Measurements from ENCODE around the gene TMBIM4. TPM values are rescaled to one million over a fixed set of nuclear protein-coding genes. Genes with fewer than 3 reads are reported as not detected.

TMBIM4 gene
- total RNA-seq, 2 experiments from 2014 or later, result 19.2 to 57.0 TPM

DNA sequence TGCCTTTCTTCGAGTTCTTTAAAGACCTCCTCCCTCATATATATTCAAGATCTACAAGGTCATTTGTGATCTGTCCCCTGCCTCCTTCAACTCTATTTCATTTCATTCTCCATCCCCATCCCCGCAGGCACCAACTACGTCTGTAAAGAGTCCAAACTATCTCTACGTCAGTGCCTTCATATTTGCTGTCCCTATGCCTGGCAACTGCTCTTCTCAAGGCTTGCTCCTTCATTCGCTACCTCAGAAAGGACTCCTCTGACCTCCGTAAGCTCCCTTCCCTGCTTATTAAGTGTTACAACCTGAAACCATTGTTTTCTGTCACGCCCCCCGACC is 39.9 kb downstream of the TMBIM4 start:
- BruUV-seq (replicated peaks), result no TSS peak
- Histone ChIP-seq H3K4me1 (ENCODE audit: insufficient read depth, low read length, poor library complexity, severe bottlenecking) (peaks cover 29% of the 10 kb centered on the region), H3K4me3 (ENCODE audit: low read depth, low read length, poor library complexity, severe bottlenecking) (peak overlapping the region; percentile 98), H3K4me2 (ENCODE audit: low read length) (peak overlapping the region; percentile 71), H4K20me1 (ENCODE audit: insufficient read depth, low read length) (peaks cover 7% of the 10 kb centered on the region; the same call in 1 of the 2 replicates), H3K9me2 (ENCODE audit: insufficient read depth, low read length) (no peaks in the 10 kb centered on the region), H3K79me2 (ENCODE audit: insufficient read depth, low read depth, low read length) (peaks cover 61% of the 10 kb centered on the region), H3K27ac (ENCODE audit: low read depth, low read length, poor library complexity, severe bottlenecking) (no peak overlapping the region), H3K36me3 (ENCODE audit: insufficient read depth, low read length) (peaks cover 36% of the 10 kb centered on the region), H2AFZ (ENCODE audit: low read length) (peak overlapping the region; percentile 88; the same call in 1 of the 2 replicates), H3K9me3 (ENCODE audit: low read length) (no peaks in the 10 kb centered on the region)
- intact Hi-C loops (cut with micrococcal nuclease; ENCODE audit: unreplicated experiment), result loop anchor here (1.0 to 5.0 kb wide), 4 partner anchors 39 to 1137 kb away; partner anchors contain the start of genes CAND1, HELB and TMBIM4
- CTCF ChIA-PET (ENCODE audit: unreplicated experiment), result no interaction called here
- POLR2A ChIA-PET, result interaction anchor here (0.7 to 2.9 kb wide), 6 partner anchors 11 to 1908 kb away, joined by 3 to 30 read pairs (median 8); partner anchors contain the start of genes HELB, KICS2 and TMBIM4
- DNase-seq (ENCODE audit: low spot score), result no peak
- no peak for TF ChIP-seq EZH2phosphoT487 (IDR thresholded peaks at IDR 0.05; ENCODE audit: borderline replicate concordance, low read depth, low read length)
- TF ChIP-seq, protein P1, sequence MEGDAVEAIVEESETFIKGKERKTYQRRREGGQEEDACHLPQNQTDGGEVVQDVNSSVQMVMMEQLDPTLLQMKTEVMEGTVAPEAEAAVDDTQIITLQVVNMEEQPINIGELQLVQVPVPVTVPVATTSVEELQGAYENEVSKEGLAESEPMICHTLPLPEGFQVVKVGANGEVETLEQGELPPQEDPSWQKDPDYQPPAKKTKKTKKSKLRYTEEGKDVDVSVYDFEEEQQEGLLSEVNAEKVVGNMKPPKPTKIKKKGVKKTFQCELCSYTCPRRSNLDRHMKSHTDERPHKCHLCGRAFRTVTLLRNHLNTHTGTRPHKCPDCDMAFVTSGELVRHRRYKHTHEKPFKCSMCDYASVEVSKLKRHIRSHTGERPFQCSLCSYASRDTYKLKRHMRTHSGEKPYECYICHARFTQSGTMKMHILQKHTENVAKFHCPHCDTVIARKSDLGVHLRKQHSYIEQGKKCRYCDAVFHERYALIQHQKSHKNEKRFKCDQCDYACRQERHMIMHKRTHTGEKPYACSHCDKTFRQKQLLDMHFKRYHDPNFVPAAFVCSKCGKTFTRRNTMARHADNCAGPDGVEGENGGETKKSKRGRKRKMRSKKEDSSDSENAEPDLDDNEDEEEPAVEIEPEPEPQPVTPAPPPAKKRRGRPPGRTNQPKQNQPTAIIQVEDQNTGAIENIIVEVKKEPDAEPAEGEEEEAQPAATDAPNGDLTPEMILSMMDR (conservative IDR thresholded peaks at IDR 0.05; ENCODE audit: low read length), result no peak

GRCh38 chr12:66127650-66128049 is 42.1 kb downstream of the TMBIM4 start:
- no peak for TF ChIP-seq EZH2phosphoT487 (IDR thresholded peaks at IDR 0.05; ENCODE audit: borderline replicate concordance, low read depth, low read length)
- TF ChIP-seq, protein P1 (conservative IDR thresholded peaks at IDR 0.05; ENCODE audit: low read length), result no peak
- CTCF ChIA-PET (ENCODE audit: unreplicated experiment), result no interaction called here
- peaks cover 61% of the 10 kb centered on the region for H3K79me2 ChIP-seq (ENCODE audit: insufficient read depth, low read depth, low read length)
- no peaks in the 10 kb centered on the region for H3K9me2 ChIP-seq (ENCODE audit: insufficient read depth, low read length)
- H3K4me2 ChIP-seq (ENCODE audit: low read length), result no peak overlapping the region
- H3K36me3 ChIP-seq (ENCODE audit: insufficient read depth, low read length), result peaks cover 58% of the 10 kb centered on the region
- intact Hi-C loops (cut with micrococcal nuclease; ENCODE audit: unreplicated experiment), result no loop called here
- H3K4me3 ChIP-seq (ENCODE audit: low read depth, low read length, poor library complexity, severe bottlenecking), result no peak overlapping the region
- peaks cover 26% of the 10 kb centered on the region for H3K4me1 ChIP-seq (ENCODE audit: insufficient read depth, low read length, poor library complexity, severe bottlenecking)
- H4K20me1 ChIP-seq (ENCODE audit: insufficient read depth, low read length), result peaks cover 7% of the 10 kb centered on the region; the same call in 1 of the 2 replicates
- no peaks in the 10 kb centered on the region for H3K9me3 ChIP-seq (ENCODE audit: low read length)
- H2AFZ ChIP-seq (ENCODE audit: low read length), result no peak overlapping the region
- POLR2A ChIA-PET, result no interaction called here
- H3K27ac ChIP-seq (ENCODE audit: low read depth, low read length, poor library complexity, severe bottlenecking), result no peak overlapping the region
- no TSS peak for BruUV-seq (replicated peaks)
- DNase-seq (ENCODE audit: low spot score), result no peak

- no peak for DNase-seq (ENCODE audit: low spot score)
- H3K79me2 ChIP-seq (ENCODE audit: insufficient read depth, low read depth, low read length), result 0 out of 2 replicates have a peak, but pooled peaks cover under 1% of the 10 kb centered on the region
- no peaks in the 10 kb centered on the region for H3K4me1 ChIP-seq (ENCODE audit: insufficient read depth, low read length, poor library complexity, severe bottlenecking)
- H3K9me3 ChIP-seq (ENCODE audit: low read length), result no peaks in the 10 kb centered on the region
- no peak overlapping the region for H3K4me3 ChIP-seq (ENCODE audit: low read depth, low read length, poor library complexity, severe bottlenecking)
- TF ChIP-seq, protein P1 (conservative IDR thresholded peaks at IDR 0.05; ENCODE audit: low read length), result peak; percentile 33; the same call in 1 of the 2 replicates
- TF ChIP-seq EZH2phosphoT487 (IDR thresholded peaks at IDR 0.05; ENCODE audit: borderline replicate concordance, low read depth, low read length), result no peak
- CTCF ChIA-PET (ENCODE audit: unreplicated experiment), result no interaction called here
- H2AFZ ChIP-seq (ENCODE audit: low read length), result no peak overlapping the region
- BruUV-seq (replicated peaks), result no TSS peak
- H3K36me3 ChIP-seq (ENCODE audit: insufficient read depth, low read length), result peaks cover 58% of the 10 kb centered on the region
- H3K4me2 ChIP-seq (ENCODE audit: low read length), result no peak overlapping the region
- POLR2A ChIA-PET, result interaction anchor here (0.5 to 1.9 kb wide), 4 partner anchors 10 to 855 kb away, joined by 3 to 7 read pairs (median 4); partner anchors contain the start of gene LLPH
- H4K20me1 ChIP-seq (ENCODE audit: insufficient read depth, low read length), result no peaks in the 10 kb centered on the region
- no peaks in the 10 kb centered on the region for H3K9me2 ChIP-seq (ENCODE audit: insufficient read depth, low read length)
- H3K27ac ChIP-seq (ENCODE audit: low read depth, low read length, poor library complexity, severe bottlenecking), result no peak overlapping the region
- intact Hi-C loops (cut with micrococcal nuclease; ENCODE audit: unreplicated experiment), result no loop called here
Observed at GRCh38 chr12:66120477-66120876, 49.3 kb downstream of the TMBIM4 start.
